Measurements from ENCODE around the gene C18orf63.

- TF ChIP-seq CTCF (IDR thresholded peaks at IDR 0.05; ENCODE audit: insufficient read depth, low read length) (no peak), GABPA (IDR thresholded peaks at IDR 0.05; ENCODE audit: low read depth) (no peak), POLR2AphosphoS5 (IDR thresholded peaks at IDR 0.05; ENCODE audit: low read depth) (no peak), REST (IDR thresholded peaks at IDR 0.05; ENCODE audit: insufficient replicate concordance, low read depth) (no peak), SPI1 (IDR thresholded peaks at IDR 0.05; ENCODE audit: borderline replicate concordance, low read depth) (no peak)
Observed at GRCh38 chr18:74288730-74289129, 26.9 kb upstream of the C18orf63 start.

Measured in HL-60 (cell line).